ENCODE results near the gene PLCD3. TPM values are rescaled to one million over a fixed set of nuclear protein-coding genes. Genes with fewer than 3 reads are reported as not detected.

The PLCD3 gene
- total and polyA plus RNA-seq, 10 of the 15 experiments (the other 5 are each of a cell fraction or from before 2014, with no cell fraction given): 0.02 to 1.6 (median 0.44) TPM

DNA sequence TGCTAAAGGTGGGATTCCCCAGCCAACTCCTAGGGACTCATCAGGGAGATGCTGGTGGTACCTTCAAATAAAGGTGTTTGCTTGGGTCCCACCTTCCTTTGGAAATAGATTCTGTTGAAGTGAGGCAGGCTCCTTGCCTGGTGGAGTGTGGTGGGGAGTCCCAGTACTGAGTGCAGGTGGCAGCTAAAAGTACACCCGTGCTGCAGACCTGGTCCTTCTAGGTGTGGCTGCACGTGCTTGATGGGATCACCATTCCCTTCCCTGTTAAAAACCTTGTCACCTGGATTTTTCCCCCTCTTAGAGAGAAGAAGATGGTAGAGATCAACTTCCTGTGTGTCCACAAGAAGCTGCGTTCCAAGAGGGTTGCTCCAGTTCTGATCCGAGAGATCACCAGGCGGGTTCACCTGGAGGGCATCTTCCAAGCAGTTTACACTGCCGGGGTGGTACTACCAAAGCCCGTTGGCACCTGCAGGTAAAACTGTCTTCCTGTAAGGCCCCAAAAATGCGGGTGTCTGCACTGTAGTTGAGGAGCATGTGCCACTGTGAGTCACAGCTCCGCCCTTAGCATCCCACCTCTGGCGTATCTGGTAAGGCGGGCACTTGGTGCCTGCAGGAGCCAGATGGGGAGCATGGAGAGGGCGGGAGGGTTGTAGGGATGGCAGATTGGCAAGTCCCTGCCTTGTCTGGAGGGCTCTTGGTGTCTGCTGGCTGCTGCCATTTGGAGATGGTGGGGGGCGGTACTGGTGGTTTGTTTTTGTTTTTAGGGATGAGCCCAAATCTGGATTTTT lies 34.0 kb downstream of the PLCD3 start:
- intact Hi-C loops (cut with micrococcal nuclease; ENCODE audit: unreplicated experiment): loop anchor here (5.0 kb wide), 1 partner anchor 81 kb away; no protein-coding TSS in a partner anchor
- POLR2A ChIA-PET: no interaction called here
- Histone ChIP-seq H3K4me3 (no peak overlapping the region), H2AFZ (ENCODE audit: control insufficient read depth, low read depth, low read length) (no peak overlapping the region), H4K20me1 (ENCODE audit: control insufficient read depth, insufficient read depth) (no peaks in the 10 kb centered on the region), H3K36me3 (ENCODE audit: control insufficient read depth in 2 of 2, insufficient read depth in 2 of 2, low read length in 1 of 2) (peaks cover 40 to 47% of the 10 kb centered on the region in 2 experiments), H3K79me2 (ENCODE audit: control insufficient read depth, insufficient read depth, low read length) (no peaks in the 10 kb centered on the region), H3K27me3 (replicated peaks in 1 of 2; ENCODE audit: control insufficient read depth in 2 of 2, insufficient read depth in 2 of 2, low read length in 1 of 2) (no peaks in the 10 kb centered on the region), H3K4me2 (ENCODE audit: control insufficient read depth, insufficient read depth) (no peak overlapping the region), H3K9me3 (replicated peaks; ENCODE audit: control insufficient read depth, insufficient read depth, low read length) (no peaks in the 10 kb centered on the region), H3K27ac (ENCODE audit: control insufficient read depth, insufficient read depth) (no peak overlapping the region), H3K9ac (ENCODE audit: control insufficient read depth, insufficient read depth, low read length) (no peak overlapping the region), H3K4me1 (ENCODE audit: control insufficient read depth, insufficient read depth, low read length) (no peaks in the 10 kb centered on the region)
- 97% methylated on average over 13 of the region's 13 CpGs for WGBS (ENCODE audit: insufficient coverage, insufficient replicate concordance, low lambda C conversion rate, missing lambda C conversion rate)
- FAIRE-seq (no peak), DNase-seq (ENCODE audit: low read depth, low spot score) (no peak), ATAC-seq (no peak)
- in situ Hi-C loops (cut with MboI): no loop called here
- CTCF ChIA-PET: interaction anchor here (0.7 to 4.7 kb wide), 23 partner anchors 9 to 230 kb away, joined by 3 to 70 read pairs (median 6); partner anchors contain the start of genes ACBD4, NMT1 and PLCD3
- SMC1A ChIA-PET (ENCODE audit: uncharacterized antibody, unreplicated experiment): interaction anchor here (1.0 to 7.0 kb wide), 7 partner anchors 11 to 178 kb away, joined by 3 to 38 read pairs (median 6); no protein-coding TSS in a partner anchor
- BruUV-seq (replicated peaks): no TSS peak
- RAD21 ChIA-PET (ENCODE audit: unreplicated experiment): interaction anchor here (1.2 to 3.2 kb wide), 4 partner anchors 35 to 319 kb away, joined by 3 to 26 read pairs (median 4); no protein-coding TSS in a partner anchor
- TF ChIP-seq, protein P1, sequence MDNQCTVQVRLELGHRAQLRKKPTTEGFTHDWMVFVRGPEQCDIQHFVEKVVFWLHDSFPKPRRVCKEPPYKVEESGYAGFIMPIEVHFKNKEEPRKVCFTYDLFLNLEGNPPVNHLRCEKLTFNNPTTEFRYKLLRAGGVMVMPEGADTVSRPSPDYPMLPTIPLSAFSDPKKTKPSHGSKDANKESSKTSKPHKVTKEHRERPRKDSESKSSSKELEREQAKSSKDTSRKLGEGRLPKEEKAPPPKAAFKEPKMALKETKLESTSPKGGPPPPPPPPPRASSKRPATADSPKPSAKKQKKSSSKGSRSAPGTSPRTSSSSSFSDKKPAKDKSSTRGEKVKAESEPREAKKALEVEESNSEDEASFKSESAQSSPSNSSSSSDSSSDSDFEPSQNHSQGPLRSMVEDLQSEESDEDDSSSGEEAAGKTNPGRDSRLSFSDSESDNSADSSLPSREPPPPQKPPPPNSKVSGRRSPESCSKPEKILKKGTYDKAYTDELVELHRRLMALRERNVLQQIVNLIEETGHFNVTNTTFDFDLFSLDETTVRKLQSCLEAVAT (IDR thresholded peaks at IDR 0.05): no peak
- TF ChIP-seq IRF4 (IDR thresholded peaks at IDR 0.05; ENCODE audit: low read depth, low read length): no peak
- TF ChIP-seq EZH2 (IDR thresholded peaks at IDR 0.05; ENCODE audit: borderline replicate concordance, control insufficient read depth, low read depth, low read length): no peak
- no peak for TF ChIP-seq STAT3 (IDR thresholded peaks at IDR 0.05; ENCODE audit: low read depth, low read length)
- no peak for TF ChIP-seq BHLHE40 (IDR thresholded peaks at IDR 0.05; ENCODE audit: borderline replicate concordance in 1 of 2, low read depth in 2 of 2, low read length in 1 of 2)
- no peak for TF ChIP-seq CHD1 (IDR thresholded peaks at IDR 0.05; ENCODE audit: low read depth, low read length)
- no peak for TF ChIP-seq ZNF274 (IDR thresholded peaks at IDR 0.05; ENCODE audit: insufficient read depth, insufficient read length)
- TF ChIP-seq, protein P2, sequence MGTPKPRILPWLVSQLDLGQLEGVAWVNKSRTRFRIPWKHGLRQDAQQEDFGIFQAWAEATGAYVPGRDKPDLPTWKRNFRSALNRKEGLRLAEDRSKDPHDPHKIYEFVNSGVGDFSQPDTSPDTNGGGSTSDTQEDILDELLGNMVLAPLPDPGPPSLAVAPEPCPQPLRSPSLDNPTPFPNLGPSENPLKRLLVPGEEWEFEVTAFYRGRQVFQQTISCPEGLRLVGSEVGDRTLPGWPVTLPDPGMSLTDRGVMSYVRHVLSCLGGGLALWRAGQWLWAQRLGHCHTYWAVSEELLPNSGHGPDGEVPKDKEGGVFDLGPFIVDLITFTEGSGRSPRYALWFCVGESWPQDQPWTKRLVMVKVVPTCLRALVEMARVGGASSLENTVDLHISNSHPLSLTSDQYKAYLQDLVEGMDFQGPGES (IDR thresholded peaks at IDR 0.05): no peak
- no peak for TF ChIP-seq SPI1 (IDR thresholded peaks at IDR 0.05; ENCODE audit: borderline replicate concordance, insufficient read depth, low read depth, low read length)
- no peak for TF ChIP-seq YBX1 (IDR thresholded peaks at IDR 0.05)
- TF ChIP-seq GABPA (IDR thresholded peaks at IDR 0.05; ENCODE audit: low read depth): no peak
- TF ChIP-seq, protein P3, sequence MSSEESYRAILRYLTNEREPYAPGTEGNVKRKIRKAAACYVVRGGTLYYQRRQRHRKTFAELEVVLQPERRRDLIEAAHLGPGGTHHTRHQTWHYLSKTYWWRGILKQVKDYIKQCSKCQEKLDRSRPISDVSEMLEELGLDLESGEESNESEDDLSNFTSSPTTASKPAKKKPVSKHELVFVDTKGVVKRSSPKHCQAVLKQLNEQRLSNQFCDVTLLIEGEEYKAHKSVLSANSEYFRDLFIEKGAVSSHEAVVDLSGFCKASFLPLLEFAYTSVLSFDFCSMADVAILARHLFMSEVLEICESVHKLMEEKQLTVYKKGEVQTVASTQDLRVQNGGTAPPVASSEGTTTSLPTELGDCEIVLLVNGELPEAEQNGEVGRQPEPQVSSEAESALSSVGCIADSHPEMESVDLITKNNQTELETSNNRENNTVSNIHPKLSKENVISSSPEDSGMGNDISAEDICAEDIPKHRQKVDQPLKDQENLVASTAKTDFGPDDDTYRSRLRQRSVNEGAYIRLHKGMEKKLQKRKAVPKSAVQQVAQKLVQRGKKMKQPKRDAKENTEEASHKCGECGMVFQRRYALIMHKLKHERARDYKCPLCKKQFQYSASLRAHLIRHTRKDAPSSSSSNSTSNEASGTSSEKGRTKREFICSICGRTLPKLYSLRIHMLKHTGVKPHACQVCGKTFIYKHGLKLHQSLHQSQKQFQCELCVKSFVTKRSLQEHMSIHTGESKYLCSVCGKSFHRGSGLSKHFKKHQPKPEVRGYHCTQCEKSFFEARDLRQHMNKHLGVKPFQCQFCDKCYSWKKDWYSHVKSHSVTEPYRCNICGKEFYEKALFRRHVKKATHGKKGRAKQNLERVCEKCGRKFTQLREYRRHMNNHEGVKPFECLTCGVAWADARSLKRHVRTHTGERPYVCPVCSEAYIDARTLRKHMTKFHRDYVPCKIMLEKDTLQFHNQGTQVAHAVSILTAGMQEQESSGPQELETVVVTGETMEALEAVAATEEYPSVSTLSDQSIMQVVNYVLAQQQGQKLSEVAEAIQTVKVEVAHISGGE (CRISPR knock-in tag; IDR thresholded peaks at IDR 0.05): no peak
- TF ChIP-seq POU2F2 (IDR thresholded peaks at IDR 0.05; ENCODE audit: borderline replicate concordance, low read depth, low read length): no peak
